Small intestine (tissue), 7 donors: ENCODE results near the gene SLFNL1. TPM values are rescaled to one million over a fixed set of nuclear protein-coding genes. Genes with fewer than 3 reads are reported as not detected.

Experiments used
- DNase-seq, 2 donors: peaks; one replicate each; pipeline versions ENCODE4 v3.0.0 to v3.0.0-alpha.2; 2013
- FAIRE-seq: peaks from 2 replicates; lab custom pipeline; 2012; peaks lifted over from hg19 to GRCh38; lab: Jason Lieb, UNC
- H3K27ac ChIP-seq, 3 donors: one replicate each; pipeline ENCODE4 v1.5.1; 2013; ENCODE audit warnings: low read length in 2 of 3, mild to moderate bottlenecking in 2 of 3, control low read depth in 1 of 3, inconsistent platforms in 1 of 3, low read depth in 1 of 3, moderate library complexity in 1 of 3
- H3K27me3 ChIP-seq, 3 donors: one replicate each; pipeline ENCODE4 v1.6.1; 2013; ENCODE audit warnings: low read length in 3 of 3, inconsistent platforms in 1 of 3; ENCODE audit not compliant: control insufficient read depth in 3 of 3, insufficient read depth in 3 of 3
- H3K36me3 ChIP-seq, 3 donors: one replicate each; pipeline ENCODE4 v1.6.1; 2013; ENCODE audit warnings: low read length in 3 of 3, inconsistent platforms in 1 of 3, low read depth in 1 of 3, mild to moderate bottlenecking in 1 of 3, moderate library complexity in 1 of 3; ENCODE audit not compliant: control insufficient read depth in 3 of 3, insufficient read depth in 2 of 3
- H3K4me1 ChIP-seq, 3 donors: one replicate each; pipeline ENCODE4 v1.6.1; 2013; ENCODE audit warnings: low read length in 2 of 3, inconsistent platforms in 1 of 3, low read depth in 1 of 3, mild to moderate bottlenecking in 1 of 3, moderate library complexity in 1 of 3; ENCODE audit not compliant: control insufficient read depth in 3 of 3, insufficient read depth in 2 of 3
- H3K4me3 ChIP-seq, 3 donors: one replicate each; pipeline ENCODE4 v1.5.1; 2013; ENCODE audit warnings: low read length in 3 of 3, control low read depth in 1 of 3, inconsistent platforms in 1 of 3, low read depth in 1 of 3, mild to moderate bottlenecking in 1 of 3, moderate library complexity in 1 of 3
- H3K9me3 ChIP-seq, 2 donors: one replicate each; pipeline ENCODE4 v1.6.1; 2013; ENCODE audit warnings: low read depth in 1 of 2, low read length in 1 of 2; ENCODE audit not compliant: control insufficient read depth in 2 of 2, insufficient read depth in 1 of 2
- WGBS, 3 donors: extraction: QIAGEN DNeasy Blood & Tissue Kit; methylation state at CpG; one replicate each; pipeline ENCODE4 v1.1.7; 2013; 5-methylcytosine and 5-hydroxymethylcytosine counted together
- polyA plus RNA-seq, 4 donors: library from polyadenylated mRNA; stranded (reverse) in 3 of 4; unstranded in 1 of 4; fragments of 200-250 nt in 3 of 4; fragments of 120-200 nt in 1 of 4; gene quantifications; one replicate each; pipeline versions ENCODE4 v1.2.1 to v1.2.3, GENCODE V29; 2013
- donor health status: healthy with polysubstance abuse.
- donor health status: control.
- donor health status: control.
- donor health status: Bipolar disorder and iron deficiency.
- donor health status: healthy.

The SLFNL1 gene
- polyA plus RNA-seq, 4 donors = 0.31 to 1.6 (median 0.77) TPM; not detected in 1

DNA sequence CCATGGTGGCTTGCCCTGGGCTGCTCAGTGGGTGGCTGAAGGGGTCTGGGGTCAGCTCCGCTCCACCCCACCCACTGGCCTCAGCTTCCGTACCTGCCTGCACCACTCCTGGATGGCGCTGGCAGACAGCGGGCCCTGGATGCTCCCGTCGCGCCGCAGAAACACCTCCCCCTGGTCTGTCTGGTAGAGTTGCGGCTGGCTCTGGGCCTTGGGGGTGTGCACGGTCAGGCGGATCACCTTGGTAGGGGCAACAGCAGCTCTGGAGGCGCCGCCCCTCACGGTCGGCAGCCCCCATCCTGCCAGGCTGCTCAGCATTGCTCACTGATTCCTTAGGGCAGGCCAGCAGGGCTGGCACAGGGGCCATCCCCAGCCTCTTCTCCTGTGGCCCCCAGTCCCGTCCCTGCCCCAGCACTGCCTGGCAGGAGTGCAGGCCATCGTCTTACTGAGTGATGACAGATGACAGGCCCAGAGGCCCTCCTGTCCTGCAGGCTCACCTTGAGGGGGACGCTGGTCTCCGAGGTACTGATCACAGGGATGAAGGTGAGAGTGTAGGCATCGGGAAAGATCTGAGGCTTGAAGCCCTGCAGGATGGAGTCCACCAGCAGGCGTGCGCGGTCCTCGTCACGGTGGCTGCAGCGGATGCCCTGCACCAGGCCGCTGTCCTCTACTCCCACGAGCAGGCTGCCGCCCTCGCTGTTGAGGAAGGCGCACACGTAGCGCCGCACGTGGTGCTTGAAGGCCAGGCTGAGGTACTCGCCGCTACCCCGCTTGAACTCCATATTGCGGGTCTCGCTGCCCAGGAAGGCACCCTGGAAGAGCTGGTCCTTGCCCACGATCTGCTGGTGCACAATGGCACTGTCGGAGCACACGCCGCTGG lies 4.1 kb downstream of the SLFNL1 start:
- Histone ChIP-seq H3K27ac (no peak overlapping the region), H3K4me1 (peaks cover 0 to 9% (median 0%) of the 10 kb centered on the region in 3 donors), H3K27me3 (no peaks in the 10 kb centered on the region), H3K36me3 (peaks cover 0 to 82% (median 0%) of the 10 kb centered on the region in 3 donors), H3K4me3 (no peak overlapping the region), H3K9me3 (no peaks in the 10 kb centered on the region)
- FAIRE-seq (no peak), DNase-seq (no peak)
- WGBS, 3 donors = 96% methylated on average over 35 to 44 of the region's 44 CpGs

DNA sequence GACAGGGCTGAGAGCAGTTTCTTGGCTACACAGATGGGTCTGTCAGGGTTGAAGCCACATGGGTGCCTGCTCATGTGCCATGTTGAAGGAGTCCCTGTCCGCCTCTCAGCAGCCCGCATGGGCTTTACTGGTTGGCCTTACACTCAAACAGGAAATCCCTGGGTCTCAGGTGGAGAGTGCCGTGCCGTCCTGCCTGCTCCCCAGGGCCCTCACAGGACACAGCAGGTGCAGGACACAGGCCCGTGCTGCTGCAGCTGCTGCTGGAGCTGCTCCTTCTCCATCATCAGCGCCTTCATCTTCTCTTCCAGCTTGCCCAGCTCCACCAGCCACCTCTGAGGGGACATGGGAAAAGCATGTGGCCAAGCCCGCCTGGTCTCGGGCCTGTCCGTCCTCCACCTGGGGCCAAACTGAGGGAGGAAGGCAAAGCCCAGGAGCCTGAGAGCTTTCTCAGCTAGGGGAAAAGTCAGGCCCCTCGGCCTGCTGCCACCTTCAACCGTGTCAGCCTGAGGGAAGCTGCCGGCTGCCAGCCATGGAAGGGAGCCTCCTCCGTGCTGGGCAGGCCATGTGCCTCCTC lies 5.5 kb downstream of the SLFNL1 start:
- FAIRE-seq (no peak), DNase-seq (no peak)
- 89 to 94% (median 90%) methylated on average over 13 of the region's 13 CpGs for WGBS, 3 donors
- no peaks in the 10 kb centered on the region for H3K9me3 ChIP-seq
- peaks cover 0 to 4% (median 0%) of the 10 kb centered on the region in 3 donors for H3K4me1 ChIP-seq
- H3K27me3 ChIP-seq = no peaks in the 10 kb centered on the region
- peaks cover 3 to 84% (median 3%) of the 10 kb centered on the region in 3 donors for H3K36me3 ChIP-seq
- no peak overlapping the region for H3K4me3 ChIP-seq
- no peak overlapping the region for H3K27ac ChIP-seq

DNA sequence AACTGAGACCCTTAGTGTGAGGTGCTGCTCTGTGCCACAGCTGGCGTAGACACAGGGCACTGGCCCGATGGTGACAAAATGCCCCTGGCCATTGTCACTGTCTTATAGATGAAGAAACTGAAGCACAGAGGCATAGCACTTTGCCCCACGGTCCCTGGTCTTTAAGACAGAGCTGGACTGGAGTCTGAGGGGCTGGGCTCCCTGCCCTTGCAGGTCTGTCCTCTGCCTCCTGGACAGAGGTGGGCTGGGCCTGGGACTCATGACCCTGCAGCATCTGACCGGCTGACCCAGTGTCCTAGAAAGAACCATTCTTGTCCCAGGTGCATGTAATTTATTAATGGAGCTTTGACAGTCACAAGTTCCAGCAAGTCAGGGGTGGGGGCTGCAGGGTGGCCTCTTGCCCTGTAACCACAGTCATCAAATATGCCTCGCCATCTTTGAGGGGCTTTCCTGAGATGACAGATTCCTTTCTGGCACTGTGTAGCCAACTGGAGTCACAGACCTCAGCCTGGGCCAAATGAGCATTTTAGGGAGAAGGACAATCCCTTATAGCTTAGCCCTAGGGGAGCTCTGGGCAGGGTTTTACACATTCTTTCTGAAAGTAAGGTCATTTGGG lies 6.1 kb downstream of the SLFNL1 start:
- FAIRE-seq (no peak), DNase-seq (no peak)
- Histone ChIP-seq H3K4me3 (no peak overlapping the region), H3K4me1 (no peaks in the 10 kb centered on the region), H3K36me3 (peaks cover 6 to 82% (median 6%) of the 10 kb centered on the region in 3 donors), H3K27ac (no peak overlapping the region), H3K27me3 (no peaks in the 10 kb centered on the region), H3K9me3 (no peaks in the 10 kb centered on the region)
- WGBS, 3 donors = 74 to 85% (median 84%) methylated on average over 5 of the region's 5 CpGs

DNA sequence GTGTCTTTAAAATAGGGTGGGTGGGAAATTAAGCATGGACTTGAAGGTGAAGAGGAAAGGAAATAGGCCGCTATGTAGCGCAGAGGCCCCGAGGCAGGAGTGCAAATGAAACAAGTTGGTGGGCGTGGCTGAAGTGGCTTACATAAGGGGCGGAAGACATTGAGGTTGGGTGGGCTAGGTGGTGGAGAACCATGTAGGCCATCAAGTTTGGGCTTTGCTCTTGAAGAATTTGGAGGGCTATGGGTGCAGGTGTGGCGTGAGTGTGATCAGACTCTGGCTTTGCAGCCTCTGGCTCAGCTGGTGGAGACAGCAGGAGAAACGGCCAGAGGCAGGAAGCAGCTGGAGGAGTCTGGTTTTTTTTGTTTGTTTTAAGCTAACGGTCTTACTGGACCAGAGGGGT lies 6.7 kb downstream of the SLFNL1 start:
- Histone ChIP-seq H3K27ac (no peak overlapping the region), H3K4me1 (no peaks in the 10 kb centered on the region), H3K4me3 (no peak overlapping the region), H3K27me3 (no peaks in the 10 kb centered on the region), H3K9me3 (no peaks in the 10 kb centered on the region), H3K36me3 (peaks cover 6 to 79% (median 8%) of the 10 kb centered on the region in 3 donors)
- WGBS, 3 donors = 66 to 72% (median 69%) methylated on average over 8 of the region's 8 CpGs
- DNase-seq = no peak
- no peak for FAIRE-seq

DNA sequence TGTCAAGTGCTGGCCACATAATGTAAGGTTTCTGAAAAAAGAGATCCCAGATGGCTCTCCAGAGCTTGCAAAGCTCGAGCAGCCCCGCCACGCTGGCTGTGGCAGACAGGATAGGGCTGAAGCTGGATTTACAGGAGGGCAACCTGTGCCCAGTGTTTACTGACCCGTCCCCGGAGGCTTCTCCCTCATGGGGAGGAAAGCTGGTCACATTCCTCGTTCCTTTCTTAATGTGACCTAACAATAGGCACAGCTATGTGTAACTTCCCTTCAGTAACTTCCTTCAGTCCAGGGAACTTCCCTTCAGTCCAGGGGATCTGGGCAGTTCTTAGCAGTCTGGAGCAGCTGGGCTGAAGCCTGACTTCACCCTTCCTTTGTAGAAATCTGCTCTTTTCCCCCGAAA lies 7.7 kb downstream of the SLFNL1 start:
- 81 to 92% (median 86%) methylated on average over 7 of the region's 7 CpGs for WGBS, 3 donors
- Histone ChIP-seq H3K27ac (no peak overlapping the region), H3K36me3 (peaks cover 10 to 82% (median 10%) of the 10 kb centered on the region in 3 donors), H3K9me3 (no peaks in the 10 kb centered on the region), H3K4me1 (no peaks in the 10 kb centered on the region), H3K27me3 (no peaks in the 10 kb centered on the region), H3K4me3 (no peak overlapping the region)
- DNase-seq = no peak
- FAIRE-seq = no peak

DNA sequence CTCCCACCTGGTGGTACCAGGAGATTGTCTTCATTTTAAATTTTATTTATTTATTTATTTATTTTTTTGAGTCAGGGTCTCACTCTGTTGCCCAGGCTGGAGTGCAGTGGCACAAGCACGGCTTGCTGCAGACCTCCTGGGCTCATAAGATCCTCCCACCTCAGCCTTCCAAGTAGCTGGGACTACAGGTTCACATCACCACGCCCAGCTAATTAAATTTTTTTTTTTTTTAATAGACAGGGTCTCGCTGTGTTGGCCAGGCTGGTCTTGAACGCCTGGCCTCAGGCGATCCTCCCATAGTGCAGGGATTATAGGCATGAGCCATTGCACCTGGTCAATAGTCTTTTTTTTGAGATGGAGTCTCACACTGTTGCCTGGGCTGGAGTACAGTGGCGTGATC lies 8.5 kb downstream of the SLFNL1 start:
- Histone ChIP-seq H3K4me1 (no peaks in the 10 kb centered on the region), H3K9me3 (no peaks in the 10 kb centered on the region), H3K4me3 (no peak overlapping the region), H3K27ac (no peak overlapping the region), H3K27me3 (no peaks in the 10 kb centered on the region), H3K36me3 (peaks cover 10 to 78% (median 13%) of the 10 kb centered on the region in 3 donors)
- DNase-seq (no peak), FAIRE-seq (no peak)
- whole genome bisulfite sequencing, 3 donors = 84 to 91% (median 85%) methylated on average over 6 of the region's 6 CpGs

DNA sequence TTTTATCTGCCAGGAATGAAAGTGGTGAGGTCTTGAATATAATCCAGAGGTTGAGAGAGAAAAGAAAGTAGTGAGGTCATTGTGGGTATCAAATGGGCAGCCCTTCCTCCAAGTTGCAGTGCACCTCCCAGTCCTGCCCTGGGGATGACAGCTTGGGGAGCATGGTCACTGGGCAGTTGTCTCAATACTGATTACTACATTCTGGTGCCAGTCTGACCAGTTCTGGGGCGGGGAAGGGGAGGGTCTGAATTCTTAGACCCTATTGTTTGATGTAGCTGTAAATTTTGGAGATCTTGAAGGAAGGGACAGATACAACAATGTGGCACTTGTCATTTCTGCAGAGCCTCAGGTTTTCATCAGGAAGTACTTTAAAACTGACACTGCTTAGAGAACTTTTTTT lies 11.2 kb downstream of the SLFNL1 start:
- WGBS, 3 donors = 94 to 96% (median 94%) methylated on average over 1 of the region's 1 CpG
- FAIRE-seq = no peak

DNA sequence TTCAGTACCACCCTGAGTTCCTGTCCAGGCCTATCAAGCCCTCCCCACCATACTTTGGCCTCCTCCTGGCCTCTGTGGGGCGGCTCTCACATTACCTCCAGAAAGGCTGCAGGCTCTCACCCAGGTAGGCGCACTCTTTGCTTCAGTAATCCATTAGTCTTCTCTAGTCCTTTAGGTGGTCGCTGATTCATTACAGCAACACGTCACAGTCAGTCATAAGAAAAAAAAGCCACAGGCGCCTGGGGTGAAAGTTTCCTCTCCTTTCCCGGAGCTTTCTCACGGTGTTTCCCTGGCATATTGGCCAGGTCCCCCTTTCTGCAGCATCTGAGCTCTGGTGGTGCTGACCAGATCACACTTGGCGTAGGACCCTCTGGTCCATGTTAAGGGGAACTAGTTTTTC lies 12.1 kb downstream of the SLFNL1 start:
- H3K27ac ChIP-seq = no peak overlapping the region

More for the DNA sequence above, 11.2 kb downstream of the SLFNL1 start:
- H3K4me1 ChIP-seq = no peaks in the 10 kb centered on the region
- H3K4me3 ChIP-seq = no peak overlapping the region
- no peak overlapping the region for H3K27ac ChIP-seq
- no peaks in the 10 kb centered on the region for H3K27me3 ChIP-seq
- no peaks in the 10 kb centered on the region for H3K9me3 ChIP-seq
- peaks cover 13 to 74% (median 17%) of the 10 kb centered on the region in 3 donors for H3K36me3 ChIP-seq
- no peak for DNase-seq

More for the DNA sequence above, 12.1 kb downstream of the SLFNL1 start:
- no peak for DNase-seq
- no peaks in the 10 kb centered on the region for H3K27me3 ChIP-seq
- no peak overlapping the region for H3K4me3 ChIP-seq
- WGBS, 3 donors = 91 to 94% (median 93%) methylated on average over 8 of the region's 8 CpGs
- H3K36me3 ChIP-seq = peaks cover 13 to 73% (median 17%) of the 10 kb centered on the region in 3 donors
- no peaks in the 10 kb centered on the region for H3K4me1 ChIP-seq
- no peaks in the 10 kb centered on the region for H3K9me3 ChIP-seq
- FAIRE-seq = no peak
